Measurements from ENCODE around the gene WASF2. TPM values are rescaled to one million over a fixed set of nuclear protein-coding genes. Genes with fewer than 3 reads are reported as not detected.

The WASF2 gene
- total and polyA plus RNA-seq, 2 of the 8 experiments (the other 6 are each of a cell fraction or from before 2014, with no cell fraction given), result 32.1 to 86.6 TPM

DNA sequence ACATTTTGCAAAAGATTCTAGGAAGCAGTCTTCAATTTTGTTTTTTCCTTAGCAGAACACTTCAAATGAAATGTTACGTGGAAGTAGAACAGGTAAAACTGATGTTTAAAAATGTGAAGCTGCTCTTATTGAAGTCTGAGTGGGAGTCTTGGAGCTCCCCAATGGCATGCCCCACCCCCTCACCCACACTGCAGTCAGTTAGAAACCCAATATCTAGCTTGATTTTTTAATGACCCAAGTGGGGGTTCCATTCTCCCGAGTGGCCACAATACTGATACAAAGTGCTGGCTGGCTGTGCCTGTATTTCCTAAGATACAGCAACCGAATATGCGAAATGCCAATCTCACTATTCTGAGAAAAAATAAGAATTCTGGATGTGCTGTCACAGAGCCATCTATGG, 66.3 kb downstream of the WASF2 start:
- Histone ChIP-seq H3K56ac (replicated peaks; ENCODE audit: insufficient read length, low read depth, low read length) (no peak overlapping the region), H3K4ac (replicated peaks; ENCODE audit: insufficient read length, low read depth, low read length) (no peak overlapping the region), H2BK15ac (ENCODE audit: low read length) (no peak overlapping the region), H3K23ac (ENCODE audit: insufficient read length) (no peak overlapping the region), H4K20me1 (replicated peaks in 1 of 2; ENCODE audit: control insufficient read depth in 1 of 2, insufficient read depth in 2 of 2, low read length in 2 of 2) (peaks cover 0 to 6% of the 10 kb centered on the region in 2 experiments), H2BK12ac (ENCODE audit: low read depth, low read length) (no peak overlapping the region), H3K79me1 (ENCODE audit: low read depth, low read length) (peaks cover 6% of the 10 kb centered on the region; the same call in 1 of the 2 replicates), H4K91ac (replicated peaks; ENCODE audit: insufficient read length, low read length) (no peak overlapping the region), H3K27me3 (replicated peaks in 1 of 4; ENCODE audit: control insufficient read depth in 3 of 4, extremely low read depth in 1 of 4, insufficient read depth in 3 of 4, low read length in 3 of 4) (no peaks in the 10 kb centered on the region), H3K14ac (ENCODE audit: insufficient read length) (no peak overlapping the region), H4K5ac (ENCODE audit: insufficient read length, low read depth, low read length) (no peak overlapping the region), H2BK5ac (ENCODE audit: low read depth, low read length) (no peak overlapping the region), H3K4me2 (ENCODE audit: insufficient read depth in 1 of 2, low read depth in 2 of 2, low read length in 2 of 2) (no peak overlapping the region), H3K9me3 (ENCODE audit: insufficient read depth in 2 of 2, low read depth in 1 of 2, low read length in 1 of 2) (no peaks in the 10 kb centered on the region), H3K18ac (ENCODE audit: extremely low read depth, low read length) (no peak overlapping the region), H2BK120ac (replicated peaks; ENCODE audit: low read depth, low read length) (no peak overlapping the region), H3K36me3 (ENCODE audit: control insufficient read depth in 2 of 4, insufficient read depth in 4 of 4, low read length in 3 of 4) (peaks cover 0 to 13% (median 3%) of the 10 kb centered on the region in 4 experiments; a peak in 2 of 8 replicates), H3K23me2 (ENCODE audit: low read depth, low read length) (no peaks in the 10 kb centered on the region), H3K27ac (ENCODE audit: low read depth, low read length) (no peak overlapping the region), H3K9ac (replicated peaks in 1 of 4; ENCODE audit: extremely low read depth in 1 of 4, low read depth in 3 of 4, low read length in 3 of 4) (no peak overlapping the region), H2AFZ (ENCODE audit: low read length) (no peak overlapping the region), H2BK20ac (ENCODE audit: low read length) (no peak overlapping the region), H3K79me2 (ENCODE audit: control insufficient read depth in 1 of 2, insufficient read depth in 2 of 2, low read length in 2 of 2) (0 out of 4 replicates have a peak, but pooled peaks cover 0 to 11% of the 10 kb centered on the region in 2 experiments), H2AK5ac (ENCODE audit: low read depth, low read length) (0 out of 2 replicates have a peak overlapping the region, but pooled peaks have one; percentile 16), H3K4me3 (ENCODE audit: extremely low read depth in 1 of 4, insufficient read depth in 2 of 4, low read depth in 3 of 4, low read length in 4 of 4) (no peak overlapping the region), H4K8ac (ENCODE audit: extremely low read depth, insufficient read depth, low read length) (no peak overlapping the region), H3K4me1 (replicated peaks in 1 of 4; ENCODE audit: control insufficient read depth in 3 of 4, insufficient read depth in 4 of 4, low read length in 3 of 4) (peaks cover 8 to 20% (median 16%) of the 10 kb centered on the region in 4 experiments)
- ChIA-PET POLR2A (ENCODE audit: partially characterized antibody) (interaction anchor here (0.6 to 1.1 kb wide), 4 partner anchors 17 to 148 kb away, joined by 3 read pairs; no protein-coding TSS in a partner anchor), CTCF (ENCODE audit: partially characterized antibody) (interaction anchor here (0.7 to 37.8 kb wide), 15 partner anchors 12 to 239 kb away, joined by 3 to 863 read pairs (median 4); no protein-coding TSS in a partner anchor)
- no peak for DNase-seq (ENCODE audit: low read depth in 1 of 2, low spot score in 2 of 2)
- 86% methylated on average over 4 of the region's 4 CpGs; no CpG with 5 or more reads in 1 of the 2 experiments for WGBS, 2 experiments (ENCODE audit: extremely low coverage in 1 of 2, insufficient coverage in 1 of 2, insufficient read length in 1 of 2, insufficient replicate concordance in 2 of 2, low coverage in 1 of 2, low lambda C conversion rate in 2 of 2, missing lambda C conversion rate in 1 of 2)
- FAIRE-seq, result no peak
- no peak for TF ChIP-seq KDM4A (IDR thresholded peaks at IDR 0.05; ENCODE audit: low read depth, low read length, severe bottlenecking)
- TF ChIP-seq JUN (IDR thresholded peaks at IDR 0.05; ENCODE audit: low read depth, low read length), result no peak
- TF ChIP-seq CHD2 (IDR thresholded peaks at IDR 0.05; ENCODE audit: low read length), result no peak
- TF ChIP-seq CEBPB (IDR thresholded peaks at IDR 0.05; ENCODE audit: low read depth, low read length), result no peak
- TF ChIP-seq CHD1 (IDR thresholded peaks at IDR 0.05; ENCODE audit: low read depth, low read length), result no peak
- no peak for TF ChIP-seq E2F6 (IDR thresholded peaks at IDR 0.05)
- TF ChIP-seq MAFK (IDR thresholded peaks at IDR 0.05; ENCODE audit: low read depth, low read length), result no peak
- no peak for TF ChIP-seq GABPA (IDR thresholded peaks at IDR 0.05; ENCODE audit: borderline replicate concordance, insufficient read depth, low read length)
- TF ChIP-seq TCF12 (IDR thresholded peaks at IDR 0.05; ENCODE audit: low read depth, low read length), result no peak

All from H1 (cell line).